Activated CD4-positive, alpha-beta T cell treated with anti-CD3 and anti-CD28 coated beads for 4 hours (primary cell): ENCODE measurements around the gene CCDC97.

Experiments
- DNase-seq, 2 donors: peaks; one replicate each; pipeline ENCODE4 v3.0.0-alpha.2; 2020

The CCDC97 gene

GRCh38 chr19:41298348-41298964 lies 11.5 kb upstream of the CCDC97 start:
- DNase-seq: no peak

GRCh38 chr19:41299046-41299754 lies 10.8 kb upstream of the CCDC97 start:
- DNase-seq: no peak

- no peak for DNase-seq
These were observed 10.2 kb upstream of the CCDC97 start for GRCh38 chr19:41299755-41300089.

GRCh38 chr19:41300555-41300954 lies 9.4 kb upstream of the CCDC97 start:
- no peak for DNase-seq

- peak; percentile 34 to 62 for DNase-seq
These were observed 7.2 kb upstream of the CCDC97 start for GRCh38 chr19:41302624-41303351.

GRCh38 chr19:41303954-41304353 lies 6.0 kb upstream of the CCDC97 start:
- no peak for DNase-seq

- DNase-seq: no peak
These were observed 5.1 kb upstream of the CCDC97 start for GRCh38 chr19:41304706-41305483.

GRCh38 chr19:41305927-41306793 lies 3.8 kb upstream of the CCDC97 start:
- no peak for DNase-seq

GRCh38 chr19:41307090-41307875 lies 2.7 kb upstream of the CCDC97 start:
- DNase-seq: no peak

- DNase-seq: no peak
These were observed 2.0 kb upstream of the CCDC97 start for GRCh38 chr19:41307954-41308449.

- peak; percentile 86 to 97 for DNase-seq
These were observed 1.4 kb upstream of the CCDC97 start for GRCh38 chr19:41308450-41309179.

- no peak for DNase-seq
These were observed 566 bp upstream of the CCDC97 start for GRCh38 chr19:41309180-41310032.

- no peak for DNase-seq
These were observed 1.1 kb downstream of the CCDC97 start for GRCh38 chr19:41311072-41311471.

- no peak for DNase-seq
These were observed 1.6 kb downstream of the CCDC97 start for GRCh38 chr19:41311613-41312012.

- no peak for DNase-seq
These were observed 6.4 kb downstream of the CCDC97 start for GRCh38 chr19:41316306-41316920.

GRCh38 chr19:41318696-41319499 lies 8.9 kb downstream of the CCDC97 start:
- no peak for DNase-seq

- no peak for DNase-seq
These were observed 9.7 kb downstream of the CCDC97 start for GRCh38 chr19:41319500-41320184.

GRCh38 chr19:41320185-41320518 lies 10.2 kb downstream of the CCDC97 start:
- no peak for DNase-seq
